Measurements from ENCODE around the gene CARD8. TPM values are rescaled to one million over a fixed set of nuclear protein-coding genes. Genes with fewer than 3 reads are reported as not detected.

The CARD8 gene
- total RNA-seq, 1 experiment from 2014 or later: 32.3 TPM

- H3K9me3 Mint-ChIP-seq (ENCODE audit: low read depth, unreplicated experiment): no peaks in the 10 kb centered on the region
- no peak overlapping the region for H3K27ac Mint-ChIP-seq (ENCODE audit: unreplicated experiment)
- H3K4me1 Mint-ChIP-seq (ENCODE audit: low read depth, unreplicated experiment): no peaks in the 10 kb centered on the region
- H3K4me3 Mint-ChIP-seq (ENCODE audit: low read depth, unreplicated experiment): no peak overlapping the region
- H3K36me3 Mint-ChIP-seq (ENCODE audit: insufficient read depth, unreplicated experiment): no peaks in the 10 kb centered on the region
- no peaks in the 10 kb centered on the region for H3K27me3 Mint-ChIP-seq (ENCODE audit: unreplicated experiment)
- intact Hi-C loops (cut with micrococcal nuclease; ENCODE audit: unreplicated experiment): no loop called here
- no peak for DNase-seq
- BruUV-seq (replicated peaks): no TSS peak
- no peak for TF ChIP-seq CTCF (IDR thresholded peaks at IDR 0.05; ENCODE audit: unreplicated experiment)
- CTCF ChIA-PET: interaction anchor here (1.1 kb wide), 1 partner anchor 10 kb away, joined by 3 read pairs; no protein-coding TSS in a partner anchor
Measured at GRCh38 chr19:48216933-48217332, 38.8 kb downstream of the CARD8 start.

GRCh38 chr19:48213959-48214358, 41.8 kb downstream of the CARD8 start:
- BruUV-seq (replicated peaks): no TSS peak
- H3K27ac Mint-ChIP-seq (ENCODE audit: unreplicated experiment): no peak overlapping the region
- CTCF ChIA-PET: no interaction called here
- TF ChIP-seq CTCF (IDR thresholded peaks at IDR 0.05; ENCODE audit: unreplicated experiment): no peak
- no peaks in the 10 kb centered on the region for H3K9me3 Mint-ChIP-seq (ENCODE audit: low read depth, unreplicated experiment)
- intact Hi-C loops (cut with micrococcal nuclease; ENCODE audit: unreplicated experiment): no loop called here
- no peaks in the 10 kb centered on the region for H3K27me3 Mint-ChIP-seq (ENCODE audit: unreplicated experiment)
- H3K36me3 Mint-ChIP-seq (ENCODE audit: insufficient read depth, unreplicated experiment): no peaks in the 10 kb centered on the region
- H3K4me1 Mint-ChIP-seq (ENCODE audit: low read depth, unreplicated experiment): no peaks in the 10 kb centered on the region
- no peak for DNase-seq
- no peak overlapping the region for H3K4me3 Mint-ChIP-seq (ENCODE audit: low read depth, unreplicated experiment)

DNA sequence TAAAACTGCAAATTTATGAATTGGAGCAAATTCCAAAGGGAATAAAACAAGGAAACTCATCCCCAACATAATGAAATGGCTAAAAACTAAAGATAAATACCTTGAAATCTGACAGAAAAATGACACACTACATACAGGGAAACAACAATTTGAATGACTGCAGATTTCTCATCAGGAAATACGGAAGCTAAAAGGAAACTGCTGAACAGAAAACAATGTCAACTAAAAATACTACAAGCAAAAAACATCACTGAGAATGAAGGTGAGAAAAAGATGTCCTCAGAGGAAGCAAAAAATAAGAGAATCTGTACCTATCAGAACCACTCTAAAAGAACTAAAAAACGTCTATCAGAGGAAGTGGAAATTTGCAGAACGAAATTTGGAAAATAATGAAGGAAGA, 45.7 kb downstream of the CARD8 start:
- Mint-ChIP-seq H3K27ac (ENCODE audit: unreplicated experiment) (no peak overlapping the region), H3K27me3 (ENCODE audit: unreplicated experiment) (no peaks in the 10 kb centered on the region), H3K9me3 (ENCODE audit: low read depth, unreplicated experiment) (no peaks in the 10 kb centered on the region), H3K36me3 (ENCODE audit: insufficient read depth, unreplicated experiment) (no peaks in the 10 kb centered on the region), H3K4me1 (ENCODE audit: low read depth, unreplicated experiment) (no peaks in the 10 kb centered on the region), H3K4me3 (ENCODE audit: low read depth, unreplicated experiment) (no peak overlapping the region)
- CTCF ChIA-PET: interaction anchor here (1.6 kb wide), 1 partner anchor 19 kb away, joined by 4 read pairs; no protein-coding TSS in a partner anchor
- TF ChIP-seq CTCF (IDR thresholded peaks at IDR 0.05; ENCODE audit: unreplicated experiment): no peak
- no peak for DNase-seq
- BruUV-seq (replicated peaks): no TSS peak
- intact Hi-C loops (cut with micrococcal nuclease; ENCODE audit: unreplicated experiment): no loop called here

GRCh38 chr19:48206397-48207093, 49.2 kb downstream of the CARD8 start:
- no peak overlapping the region for H3K4me3 Mint-ChIP-seq (ENCODE audit: low read depth, unreplicated experiment)
- H3K27ac Mint-ChIP-seq (ENCODE audit: unreplicated experiment): no peak overlapping the region
- TF ChIP-seq CTCF (IDR thresholded peaks at IDR 0.05; ENCODE audit: unreplicated experiment): no peak
- CTCF ChIA-PET: no interaction called here
- no peaks in the 10 kb centered on the region for H3K9me3 Mint-ChIP-seq (ENCODE audit: low read depth, unreplicated experiment)
- no peak for DNase-seq
- H3K4me1 Mint-ChIP-seq (ENCODE audit: low read depth, unreplicated experiment): no peaks in the 10 kb centered on the region
- no TSS peak for BruUV-seq (replicated peaks)
- no peaks in the 10 kb centered on the region for H3K27me3 Mint-ChIP-seq (ENCODE audit: unreplicated experiment)
- intact Hi-C loops (cut with micrococcal nuclease; ENCODE audit: unreplicated experiment): no loop called here
- H3K36me3 Mint-ChIP-seq (ENCODE audit: insufficient read depth, unreplicated experiment): no peaks in the 10 kb centered on the region

All from Calu3 (cell line).